ENCODE data around the gene ITFG1. TPM values are rescaled to one million over a fixed set of nuclear protein-coding genes. Genes with fewer than 3 reads are reported as not detected.
"Not testable (repeated sequence)": the region's sequence is repeated elsewhere in the genome, so short reads cannot be mapped to it uniquely, and the experiment has no call there.

ITFG1 gene
- total and polyA plus RNA-seq, 4 experiments from 2014 or later = 26.1 to 31.3 (median 28.3) TPM

- H3K36me3 Mint-ChIP-seq = peaks cover 13 to 17% of the 10 kb centered on the region in 2 donors
- intact Hi-C loops (cut with micrococcal nuclease) = no loop called here
- no peaks in the 10 kb centered on the region for H3K27me3 Mint-ChIP-seq
- no peak overlapping the region for H3K27ac Mint-ChIP-seq
- Histone ChIP-seq H3K4me1 (ENCODE audit: insufficient read depth, low read length) (no peaks in the 10 kb centered on the region), H3K9me3 (ENCODE audit: control insufficient read depth in 1 of 2, low read length in 2 of 2) (no peaks in the 10 kb centered on the region), H3K4me3 (ENCODE audit: low read length in 2 of 2) (no peak overlapping the region), H3K36me3 (ENCODE audit: insufficient read depth, low read length) (no peaks in the 10 kb centered on the region), H3K27ac (ENCODE audit: low read depth, low read length) (no peak overlapping the region), H3K27me3 (ENCODE audit: insufficient read depth, low read length) (no peaks in the 10 kb centered on the region)
- H3K4me3 Mint-ChIP-seq = no peak overlapping the region
- POLR2A ChIA-PET (ENCODE audit: partially characterized antibody) = no interaction called here
- peaks cover 6 to 19% (median 14%) of the 10 kb centered on the region in 4 donors for H3K4me1 Mint-ChIP-seq
- DNase-seq = no peak
- CTCF ChIA-PET (ENCODE audit: partially characterized antibody) = no interaction called here
- no peaks in the 10 kb centered on the region for H3K9me3 Mint-ChIP-seq
These were observed 12.9 kb upstream of the ITFG1 start for GRCh38 chr16:47473792-47474191.

- POLR2A ChIA-PET (ENCODE audit: partially characterized antibody); H3K27ac Mint-ChIP-seq: not testable (repeated sequence)
- H3K4me1 Mint-ChIP-seq = peaks cover 6 to 21% (median 16%) of the 10 kb centered on the region in 4 donors
These were observed 12.1 kb upstream of the ITFG1 start for GRCh38 chr16:47473004-47473403.

GRCh38 chr16:47470810-47471209, 9.9 kb upstream of the ITFG1 start:
- Mint-ChIP-seq H3K4me3 (no peak overlapping the region), H3K9me3 (no peaks in the 10 kb centered on the region), H3K27ac (no peak overlapping the region), H3K27me3 (no peaks in the 10 kb centered on the region), H3K4me1 (peaks cover 7 to 32% (median 19%) of the 10 kb centered on the region in 4 donors), H3K36me3 (peaks cover 14 to 15% of the 10 kb centered on the region in 2 donors)
- no peaks in the 10 kb centered on the region for H3K36me3 ChIP-seq (ENCODE audit: insufficient read depth, low read length)
- intact Hi-C loops (cut with micrococcal nuclease) = no loop called here
- POLR2A ChIA-PET (ENCODE audit: partially characterized antibody) = no interaction called here
- no peaks in the 10 kb centered on the region for H3K4me1 ChIP-seq (ENCODE audit: insufficient read depth, low read length)
- no peaks in the 10 kb centered on the region for H3K9me3 ChIP-seq (ENCODE audit: control insufficient read depth in 1 of 2, low read length in 2 of 2)
- no peak for DNase-seq
- H3K27ac ChIP-seq (ENCODE audit: low read depth, low read length) = no peak overlapping the region
- CTCF ChIA-PET (ENCODE audit: partially characterized antibody) = no interaction called here
- no peaks in the 10 kb centered on the region for H3K27me3 ChIP-seq (ENCODE audit: insufficient read depth, low read length)
- no peak overlapping the region for H3K4me3 ChIP-seq (ENCODE audit: low read length in 2 of 2)

More at GRCh38 chr16:47473004-47473403, 12.1 kb upstream of the ITFG1 start:
- CTCF ChIA-PET (ENCODE audit: partially characterized antibody); H3K36me3 ChIP-seq (ENCODE audit: insufficient read depth, low read length); H3K27ac ChIP-seq (ENCODE audit: low read depth, low read length); H3K27me3 Mint-ChIP-seq; H3K4me3 Mint-ChIP-seq; intact Hi-C loops (cut with micrococcal nuclease); DNase-seq; H3K4me1 ChIP-seq (ENCODE audit: insufficient read depth, low read length); H3K9me3 Mint-ChIP-seq; H3K27me3 ChIP-seq (ENCODE audit: insufficient read depth, low read length); H3K4me3 ChIP-seq (ENCODE audit: low read length in 2 of 2); H3K9me3 ChIP-seq (ENCODE audit: control insufficient read depth in 1 of 2, low read length in 2 of 2): not testable (repeated sequence)
- peaks cover 14 to 19% of the 10 kb centered on the region in 2 donors for H3K36me3 Mint-ChIP-seq

DNA sequence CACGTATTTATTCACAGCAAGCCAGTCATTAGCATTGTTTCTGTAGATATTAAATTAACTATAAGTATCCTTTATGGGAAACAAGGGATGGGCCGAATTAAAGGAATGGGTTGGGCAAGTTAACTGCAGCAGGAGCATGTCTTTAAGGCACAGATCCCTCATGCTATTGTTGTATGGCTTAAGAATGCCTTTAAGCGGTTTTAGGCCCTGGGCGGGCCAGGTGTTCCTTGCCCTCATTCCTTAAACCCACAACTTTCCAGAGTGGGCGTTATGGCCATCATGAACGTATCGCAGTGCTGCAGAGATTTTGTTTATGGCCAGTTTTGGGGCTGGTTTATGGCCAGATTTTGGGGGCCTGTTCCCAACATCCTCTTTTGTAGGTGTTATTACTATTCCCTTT, 9.3 kb upstream of the ITFG1 start:
- H3K9me3 ChIP-seq (ENCODE audit: control insufficient read depth in 1 of 2, low read length in 2 of 2) = no peaks in the 10 kb centered on the region
- H3K27ac ChIP-seq (ENCODE audit: low read depth, low read length) = no peak overlapping the region
- ChIA-PET CTCF (ENCODE audit: partially characterized antibody) (no interaction called here), POLR2A (ENCODE audit: partially characterized antibody) (no interaction called here)
- H3K27me3 ChIP-seq (ENCODE audit: insufficient read depth, low read length) = no peaks in the 10 kb centered on the region
- no peak for DNase-seq
- H3K4me3 ChIP-seq (ENCODE audit: low read length in 2 of 2) = no peak overlapping the region
- no peaks in the 10 kb centered on the region for H3K4me1 ChIP-seq (ENCODE audit: insufficient read depth, low read length)
- H3K4me3 Mint-ChIP-seq = no peak overlapping the region
- no peak overlapping the region for H3K27ac Mint-ChIP-seq
- no peaks in the 10 kb centered on the region for H3K9me3 Mint-ChIP-seq
- H3K4me1 Mint-ChIP-seq = peaks cover 12 to 38% (median 23%) of the 10 kb centered on the region in 4 donors
- no peaks in the 10 kb centered on the region for H3K27me3 Mint-ChIP-seq
- peaks cover 13 to 14% of the 10 kb centered on the region in 2 donors for H3K36me3 Mint-ChIP-seq
- intact Hi-C loops (cut with micrococcal nuclease) = no loop called here
- no peaks in the 10 kb centered on the region for H3K36me3 ChIP-seq (ENCODE audit: insufficient read depth, low read length)

GRCh38 chr16:47469227-47469626, 8.4 kb upstream of the ITFG1 start:
- intact Hi-C loops (cut with micrococcal nuclease) = loop anchor here (10.0 kb wide), 2 partner anchors 916 to 1146 kb away; partner anchors contain the start of genes N4BP1 and SIAH1
- no peak overlapping the region for H3K27ac ChIP-seq (ENCODE audit: low read depth, low read length)
- peaks cover 3% of the 10 kb centered on the region for H3K36me3 ChIP-seq (ENCODE audit: insufficient read depth, low read length)
- Mint-ChIP-seq H3K27ac (peak overlapping the region in 1 of 7 donors; percentile 10), H3K9me3 (no peaks in the 10 kb centered on the region), H3K4me1 (peaks cover 16 to 45% (median 27%) of the 10 kb centered on the region in 4 donors), H3K27me3 (no peaks in the 10 kb centered on the region), H3K4me3 (no peak overlapping the region), H3K36me3 (peaks cover 11 to 14% of the 10 kb centered on the region in 2 donors)
- H3K4me1 ChIP-seq (ENCODE audit: insufficient read depth, low read length) = peaks cover 4% of the 10 kb centered on the region
- DNase-seq = no peak
- H3K4me3 ChIP-seq (ENCODE audit: low read length in 2 of 2) = no peak overlapping the region
- H3K27me3 ChIP-seq (ENCODE audit: insufficient read depth, low read length) = no peaks in the 10 kb centered on the region
- CTCF ChIA-PET (ENCODE audit: partially characterized antibody) = no interaction called here
- POLR2A ChIA-PET (ENCODE audit: partially characterized antibody) = no interaction called here
- H3K9me3 ChIP-seq (ENCODE audit: control insufficient read depth in 1 of 2, low read length in 2 of 2) = no peaks in the 10 kb centered on the region

DNA sequence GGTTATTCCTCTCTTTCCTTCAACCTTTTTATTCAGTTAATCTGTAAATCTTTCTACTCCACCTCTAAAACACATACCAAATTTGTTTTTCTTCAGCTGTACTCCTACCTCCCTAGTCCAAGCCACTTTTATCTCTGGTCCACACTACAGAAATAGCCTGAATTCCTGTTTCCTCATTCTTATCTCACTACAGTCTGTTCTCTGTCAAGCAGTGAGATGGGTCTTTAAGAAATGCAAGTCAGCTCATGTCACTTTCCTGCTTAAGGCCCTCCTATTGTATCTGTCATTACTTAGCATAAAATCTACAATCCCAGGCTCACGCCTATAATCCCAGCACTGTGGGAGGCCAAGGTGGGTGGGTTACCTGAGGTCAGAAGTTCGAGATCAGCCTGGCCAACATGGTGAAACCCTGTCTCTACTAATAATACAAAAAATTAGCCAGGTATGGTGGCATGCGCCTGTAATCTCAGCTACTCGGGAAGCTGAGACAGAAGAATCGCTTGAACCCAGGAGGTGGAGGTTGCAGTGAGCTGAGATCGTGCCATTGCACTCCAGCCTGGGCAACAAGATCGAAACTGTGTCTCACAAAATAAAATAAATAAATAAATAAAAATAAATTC, 7.3 kb upstream of the ITFG1 start:
- H3K4me3 Mint-ChIP-seq; H3K36me3 ChIP-seq (ENCODE audit: insufficient read depth, low read length); H3K9me3 Mint-ChIP-seq; H3K27me3 Mint-ChIP-seq; DNase-seq; H3K27me3 ChIP-seq (ENCODE audit: insufficient read depth, low read length); H3K27ac ChIP-seq (ENCODE audit: low read depth, low read length); H3K9me3 ChIP-seq (ENCODE audit: control insufficient read depth in 1 of 2, low read length in 2 of 2); H3K4me3 ChIP-seq (ENCODE audit: low read length in 2 of 2): not testable (repeated sequence)
- ChIA-PET CTCF (ENCODE audit: partially characterized antibody) (interaction anchor here (1.2 kb wide), 1 partner anchor 14 kb away, joined by 3 read pairs; no protein-coding TSS in a partner anchor), POLR2A (ENCODE audit: partially characterized antibody) (interaction anchor here (0.6 kb wide), 1 partner anchor 22 kb away, joined by 3 read pairs; no protein-coding TSS in a partner anchor)
- H3K36me3 Mint-ChIP-seq = peaks cover 11 to 14% of the 10 kb centered on the region in 2 donors
- intact Hi-C loops (cut with micrococcal nuclease) = loop anchor here (10.0 kb wide), 2 partner anchors 917 to 1147 kb away; partner anchors contain the start of genes N4BP1 and SIAH1
- H3K4me1 ChIP-seq (ENCODE audit: insufficient read depth, low read length) = peaks cover 15% of the 10 kb centered on the region
- H3K4me1 Mint-ChIP-seq = peaks cover 20 to 56% (median 34%) of the 10 kb centered on the region in 4 donors
- peak overlapping the region in 1 of 7 donors; percentile 36 for H3K27ac Mint-ChIP-seq

DNA sequence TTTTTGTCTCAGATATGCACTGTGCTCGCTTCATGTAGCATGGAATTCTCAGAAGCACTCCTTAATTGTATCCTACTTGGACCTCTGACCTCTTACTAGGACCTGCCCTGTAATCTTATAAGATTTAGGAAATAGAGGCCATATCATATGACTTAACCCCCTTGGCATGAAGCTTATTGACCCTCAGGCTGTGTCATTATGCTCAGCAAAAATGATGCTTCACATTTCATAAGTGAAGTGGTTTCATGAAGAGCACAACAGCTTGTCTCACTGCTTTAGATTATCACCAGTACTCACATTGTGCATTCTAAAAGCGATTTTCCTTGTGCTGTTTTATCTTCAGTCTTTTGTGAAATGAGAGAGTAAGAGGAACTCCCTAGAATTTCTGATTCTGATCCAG, 6.6 kb upstream of the ITFG1 start:
- no peaks in the 10 kb centered on the region for H3K27me3 ChIP-seq (ENCODE audit: insufficient read depth, low read length)
- intact Hi-C loops (cut with micrococcal nuclease) = loop anchor here (10.0 kb wide), 2 partner anchors 917 to 1147 kb away; partner anchors contain the start of genes N4BP1 and SIAH1
- H3K4me1 ChIP-seq (ENCODE audit: insufficient read depth, low read length) = peaks cover 21% of the 10 kb centered on the region
- Mint-ChIP-seq H3K27me3 (no peaks in the 10 kb centered on the region), H3K9me3 (no peaks in the 10 kb centered on the region), H3K36me3 (peaks cover 11 to 14% of the 10 kb centered on the region in 2 donors), H3K27ac (no peak overlapping the region), H3K4me3 (no peak overlapping the region), H3K4me1 (peaks cover 22 to 61% (median 39%) of the 10 kb centered on the region in 4 donors)
- ChIA-PET POLR2A (ENCODE audit: partially characterized antibody) (interaction anchor here (0.6 kb wide), 1 partner anchor 21 kb away, joined by 3 read pairs; no protein-coding TSS in a partner anchor), CTCF (ENCODE audit: partially characterized antibody) (interaction anchor here (1.2 kb wide), 1 partner anchor 14 kb away, joined by 3 read pairs; no protein-coding TSS in a partner anchor)
- no peak for DNase-seq
- H3K9me3 ChIP-seq (ENCODE audit: control insufficient read depth in 1 of 2, low read length in 2 of 2) = no peaks in the 10 kb centered on the region
- peaks cover 3% of the 10 kb centered on the region for H3K36me3 ChIP-seq (ENCODE audit: insufficient read depth, low read length)
- H3K27ac ChIP-seq (ENCODE audit: low read depth, low read length) = no peak overlapping the region
- no peak overlapping the region for H3K4me3 ChIP-seq (ENCODE audit: low read length in 2 of 2)
